GM12878 (cell line): ENCODE results near the gene YEATS2. TPM values are rescaled to one million over a fixed set of nuclear protein-coding genes. Genes with fewer than 3 reads are reported as not detected.

Experiments
- CEBPB ChIP-seq, 2 experiments: fragments of 150-350 bp in 1 of 2; IDR thresholded peaks; 2 replicates each; pipeline ENCODE4 v1.6.1; 2012 to 2014; ENCODE audit warnings: low read depth in 2 of 2, low read length in 2 of 2, borderline replicate concordance in 1 of 2, inconsistent platforms in 1 of 2
- IKZF1 ChIP-seq: fragments of 450-650 bp; conservative IDR thresholded peaks from 2 replicates; pipeline ENCODE4 v1.6.1; 2017; ENCODE audit warnings: antibody characterized with exemption, mild to moderate bottlenecking
- JUNB ChIP-seq: IDR thresholded peaks from 2 replicates; pipeline ENCODE4 v1.6.1; 2016; ENCODE audit warnings: antibody characterized with exemption, mild to moderate bottlenecking
- NKRF ChIP-seq: fragments of 450-650 bp; conservative IDR thresholded peaks from 2 replicates; pipeline ENCODE4 v1.6.1; 2017; ENCODE audit warnings: mild to moderate bottlenecking, moderate library complexity
- POLR2AphosphoS5 ChIP-seq: IDR thresholded peaks from 2 replicates; pipeline ENCODE4 v1.6.1; 2011; ENCODE audit warnings: mild to moderate bottlenecking, low read length, inconsistent platforms
- SMAD5 ChIP-seq: IDR thresholded peaks from 2 replicates; pipeline ENCODE4 v1.6.1; 2016; ENCODE audit warnings: antibody characterized with exemption, low read depth
- SMARCA5 ChIP-seq: fragments of 450-650 bp; IDR thresholded peaks from 2 replicates; pipeline ENCODE4 v1.6.1; 2017; ENCODE audit warnings: mild to moderate bottlenecking
- STAT3 ChIP-seq: IDR thresholded peaks from 2 replicates; pipeline ENCODE4 v1.6.1; 2011; ENCODE audit warnings: low read depth, low read length, improper control_type of control experiment
- WRNIP1 ChIP-seq: IDR thresholded peaks from 2 replicates; pipeline ENCODE4 v1.6.1; 2011; ENCODE audit warnings: low read depth, low read length, improper control_type of control experiment, borderline replicate concordance
- YBX1 ChIP-seq: fragments of 450-650 bp; IDR thresholded peaks from 2 replicates; pipeline ENCODE4 v1.6.1; 2016; ENCODE audit warnings: antibody characterized with exemption
- polyA plus RNA-seq, 11 experiments: library from polyadenylated mRNA; depleted of rRNA in 4 of 11; unstranded in 6 of 11; stranded (reverse) in 5 of 11; fragments of >200 nt; fragmentation: Nextera tagmentation in 4 of 11; fragmentation: Illumina TruSeq in 1 of 11; extraction: Ambion mirVana in 4 of 11; extraction: Trizol in 1 of 11; gene quantifications; 1 replicate in 1 of 11; 2 replicates in 10 of 11; pipeline versions ENCODE4 v1.2.1 to v1.2.3, GENCODE V29; 2011 to 2016; ENCODE audit warnings: inconsistent platforms in 2 of 11, missing spikeins in 2 of 11, low read depth in 1 of 11
- total RNA-seq, 4 experiments: library from RNA; depleted of rRNA in 3 of 4; stranded (reverse); fragments of >200 nt in 3 of 4; fragmentation: Illumina TruSeq in 1 of 4; extraction: Trizol in 1 of 4; gene quantifications; 2 replicates each; pipeline versions ENCODE4 v1.2.1 to v1.2.3, GENCODE V29; 2013 to 2021
- TF ChIP-seq, protein P1 (sequence below): fragments of 450-650 bp; IDR thresholded peaks from 2 replicates; pipeline ENCODE4 v1.6.1; 2018; ENCODE audit warnings: borderline replicate concordance, mild to moderate bottlenecking; ENCODE audit not compliant: partially characterized antibody
- TF ChIP-seq, protein P2 (sequence below): fragments of 450-650 bp; formaldehyde crosslinking; IDR thresholded peaks from 2 replicates; pipeline ENCODE4 v1.4.0; 2022; ENCODE audit warnings: mild to moderate bottlenecking, moderate library complexity
- TF ChIP-seq, protein P3 (sequence below): IDR thresholded peaks from 2 replicates; pipeline ENCODE4 v1.6.1; 2012; ENCODE audit warnings: mild to moderate bottlenecking, low read depth, low read length

Gene YEATS2
- total and polyA plus RNA-seq, 10 of the 15 experiments (the other 5 are each of a cell fraction or from before 2014, with no cell fraction given), result 1.9 to 65.3 (median 25.8) TPM

DNA sequence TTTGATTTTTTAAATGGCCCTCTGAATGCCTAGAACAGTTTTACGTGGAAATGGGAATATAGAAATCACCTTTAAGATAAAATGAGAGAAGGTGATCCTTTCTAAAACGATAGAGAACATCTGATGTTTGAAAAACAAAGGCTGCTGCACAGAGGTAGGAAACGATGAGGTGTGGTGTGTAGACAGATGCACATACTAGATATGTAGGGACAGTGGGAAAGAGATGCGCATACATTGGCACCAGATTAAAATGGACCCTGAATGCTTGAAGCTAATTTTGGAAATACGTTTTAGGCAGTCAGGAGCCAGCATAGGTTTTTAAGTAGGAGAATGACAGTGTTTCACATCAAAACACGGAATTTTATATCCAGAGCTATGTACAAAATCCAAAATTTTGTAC lies 98.8 kb downstream of the YEATS2 start (continued):
- TF ChIP-seq SMAD5 (no peak), NKRF (no peak), SMARCA5 (no peak), YBX1 (no peak), JUNB (no peak), WRNIP1 (no peak), POLR2AphosphoS5 (no peak), STAT3 (no peak), CEBPB (IDR thresholded peaks at IDR 0.05; ENCODE audit: borderline replicate concordance in 1 of 2, low read depth in 2 of 2, low read length in 2 of 2) (no peak), IKZF1 (no peak)
- TF ChIP-seq, protein P1, sequence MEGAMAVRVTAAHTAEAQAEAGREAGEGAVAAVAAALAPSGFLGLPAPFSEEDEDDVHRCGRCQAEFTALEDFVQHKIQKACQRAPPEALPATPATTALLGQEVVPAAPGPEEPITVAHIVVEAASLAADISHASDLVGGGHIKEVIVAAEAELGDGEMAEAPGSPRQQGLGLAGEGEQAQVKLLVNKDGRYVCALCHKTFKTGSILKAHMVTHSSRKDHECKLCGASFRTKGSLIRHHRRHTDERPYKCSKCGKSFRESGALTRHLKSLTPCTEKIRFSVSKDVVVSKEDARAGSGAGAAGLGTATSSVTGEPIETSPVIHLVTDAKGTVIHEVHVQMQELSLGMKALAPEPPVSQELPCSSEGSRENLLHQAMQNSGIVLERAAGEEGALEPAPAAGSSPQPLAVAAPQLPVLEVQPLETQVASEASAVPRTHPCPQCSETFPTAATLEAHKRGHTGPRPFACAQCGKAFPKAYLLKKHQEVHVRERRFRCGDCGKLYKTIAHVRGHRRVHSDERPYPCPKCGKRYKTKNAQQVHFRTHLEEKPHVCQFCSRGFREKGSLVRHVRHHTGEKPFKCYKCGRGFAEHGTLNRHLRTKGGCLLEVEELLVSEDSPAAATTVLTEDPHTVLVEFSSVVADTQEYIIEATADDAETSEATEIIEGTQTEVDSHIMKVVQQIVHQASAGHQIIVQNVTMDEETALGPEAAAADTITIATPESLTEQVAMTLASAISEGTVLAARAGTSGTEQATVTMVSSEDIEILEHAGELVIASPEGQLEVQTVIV, result no peak
- TF ChIP-seq, protein P2, sequence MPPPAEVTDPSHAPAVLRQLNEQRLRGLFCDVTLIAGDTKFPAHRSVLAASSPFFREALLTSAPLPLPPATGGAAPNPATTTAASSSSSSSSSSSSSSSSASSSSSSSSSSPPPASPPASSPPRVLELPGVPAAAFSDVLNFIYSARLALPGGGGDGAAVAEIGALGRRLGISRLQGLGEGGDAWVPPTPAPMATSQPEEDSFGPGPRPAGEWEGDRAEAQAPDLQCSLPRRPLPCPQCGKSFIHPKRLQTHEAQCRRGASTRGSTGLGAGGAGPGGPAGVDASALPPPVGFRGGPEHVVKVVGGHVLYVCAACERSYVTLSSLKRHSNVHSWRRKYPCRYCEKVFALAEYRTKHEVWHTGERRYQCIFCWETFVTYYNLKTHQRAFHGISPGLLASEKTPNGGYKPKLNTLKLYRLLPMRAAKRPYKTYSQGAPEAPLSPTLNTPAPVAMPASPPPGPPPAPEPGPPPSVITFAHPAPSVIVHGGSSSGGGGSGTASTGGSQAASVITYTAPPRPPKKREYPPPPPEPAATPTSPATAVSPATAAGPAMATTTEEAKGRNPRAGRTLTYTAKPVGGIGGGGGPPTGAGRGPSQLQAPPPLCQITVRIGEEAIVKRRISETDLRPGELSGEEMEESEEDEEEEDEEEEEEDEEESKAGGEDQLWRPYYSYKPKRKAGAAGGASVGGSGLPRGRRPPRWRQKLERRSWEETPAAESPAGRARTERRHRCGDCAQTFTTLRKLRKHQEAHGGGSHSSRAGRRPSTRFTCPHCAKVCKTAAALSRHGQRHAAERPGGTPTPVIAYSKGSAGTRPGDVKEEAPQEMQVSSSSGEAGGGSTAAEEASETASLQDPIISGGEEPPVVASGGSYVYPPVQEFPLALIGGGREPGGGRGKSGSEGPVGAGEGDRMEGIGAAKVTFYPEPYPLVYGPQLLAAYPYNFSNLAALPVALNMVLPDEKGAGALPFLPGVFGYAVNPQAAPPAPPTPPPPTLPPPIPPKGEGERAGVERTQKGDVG (CRISPR knock-in tag), result no peak
- TF ChIP-seq, protein P3, sequence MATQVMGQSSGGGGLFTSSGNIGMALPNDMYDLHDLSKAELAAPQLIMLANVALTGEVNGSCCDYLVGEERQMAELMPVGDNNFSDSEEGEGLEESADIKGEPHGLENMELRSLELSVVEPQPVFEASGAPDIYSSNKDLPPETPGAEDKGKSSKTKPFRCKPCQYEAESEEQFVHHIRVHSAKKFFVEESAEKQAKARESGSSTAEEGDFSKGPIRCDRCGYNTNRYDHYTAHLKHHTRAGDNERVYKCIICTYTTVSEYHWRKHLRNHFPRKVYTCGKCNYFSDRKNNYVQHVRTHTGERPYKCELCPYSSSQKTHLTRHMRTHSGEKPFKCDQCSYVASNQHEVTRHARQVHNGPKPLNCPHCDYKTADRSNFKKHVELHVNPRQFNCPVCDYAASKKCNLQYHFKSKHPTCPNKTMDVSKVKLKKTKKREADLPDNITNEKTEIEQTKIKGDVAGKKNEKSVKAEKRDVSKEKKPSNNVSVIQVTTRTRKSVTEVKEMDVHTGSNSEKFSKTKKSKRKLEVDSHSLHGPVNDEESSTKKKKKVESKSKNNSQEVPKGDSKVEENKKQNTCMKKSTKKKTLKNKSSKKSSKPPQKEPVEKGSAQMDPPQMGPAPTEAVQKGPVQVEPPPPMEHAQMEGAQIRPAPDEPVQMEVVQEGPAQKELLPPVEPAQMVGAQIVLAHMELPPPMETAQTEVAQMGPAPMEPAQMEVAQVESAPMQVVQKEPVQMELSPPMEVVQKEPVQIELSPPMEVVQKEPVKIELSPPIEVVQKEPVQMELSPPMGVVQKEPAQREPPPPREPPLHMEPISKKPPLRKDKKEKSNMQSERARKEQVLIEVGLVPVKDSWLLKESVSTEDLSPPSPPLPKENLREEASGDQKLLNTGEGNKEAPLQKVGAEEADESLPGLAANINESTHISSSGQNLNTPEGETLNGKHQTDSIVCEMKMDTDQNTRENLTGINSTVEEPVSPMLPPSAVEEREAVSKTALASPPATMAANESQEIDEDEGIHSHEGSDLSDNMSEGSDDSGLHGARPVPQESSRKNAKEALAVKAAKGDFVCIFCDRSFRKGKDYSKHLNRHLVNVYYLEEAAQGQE, result no peak
